Loucy (cell line): Measurements from ENCODE around the gene PADI3.

Source experiments
- CTCF ChIP-seq: fragments of 200-600 bp; sonication (generic); conservative IDR thresholded peaks from 2 replicates; pipeline ENCODE4 v1.5.1; 2014; ENCODE audit warnings: mild to moderate bottlenecking, antibody characterized with exemption, low read length
- EZH2phosphoT487 ChIP-seq: fragments of 200-600 bp; IDR thresholded peaks from 2 replicates; pipeline ENCODE4 v1.6.1; 2018; ENCODE audit warnings: antibody characterized with exemption, mild to moderate bottlenecking, moderate library complexity, borderline replicate concordance

DNA sequence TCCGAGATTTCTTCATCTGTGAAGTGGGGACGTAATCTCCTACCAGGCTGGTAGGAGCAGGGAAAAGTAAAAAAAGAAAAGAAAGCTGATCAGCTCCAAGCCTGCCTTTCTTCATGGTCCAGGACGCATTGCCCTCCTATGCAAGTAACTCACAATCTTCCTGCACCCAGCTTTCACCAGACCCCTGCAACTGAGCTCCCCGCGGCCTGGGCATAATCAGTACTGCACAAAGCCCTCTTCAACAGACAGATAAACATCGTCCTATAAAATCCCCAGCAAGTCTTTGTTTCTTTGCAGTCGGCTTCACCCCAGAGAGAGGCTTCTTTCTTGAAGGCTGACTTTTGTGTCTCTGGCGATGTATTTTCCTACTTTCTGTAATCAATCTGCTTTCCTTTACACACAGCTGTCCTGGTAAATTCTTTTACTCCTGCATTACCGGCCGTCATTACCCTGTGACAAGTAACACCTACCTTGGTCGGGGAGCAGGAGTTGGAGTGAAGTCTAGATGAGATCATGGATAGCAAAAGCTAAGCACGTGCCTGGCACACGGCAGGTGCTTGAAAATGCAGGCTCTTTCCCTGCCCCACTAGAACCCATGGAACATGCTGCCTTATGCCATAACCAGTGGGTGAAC, 35.6 kb upstream of the PADI3 start:
- TF ChIP-seq CTCF (no peak; the same call in 1 of the 2 replicates), EZH2phosphoT487 (no peak)
